Right atrium auricular region (tissue), 2 donors: Measurements from ENCODE around the gene ISY1. TPM values are rescaled to one million over a fixed set of nuclear protein-coding genes. Genes with fewer than 3 reads are reported as not detected.
A peak's percentile ranks its signal among the peaks of the same experiment; 100 is the strongest.

Source experiments
- DNase-seq: peaks from one replicate; pipeline ENCODE4 v3.0.0-alpha.2; 2019; ENCODE audit warnings: low spot score
- H3K27ac ChIP-seq, 2 donors: fragments of 200-600 bp; sonication (generic); 1 replicate in 1 of 2; 2 replicates in 1 of 2; pipeline ENCODE4 v1.5.1; 2016 to 2019
- H3K27me3 ChIP-seq, 2 donors: fragments of 200-600 bp; sonication (generic); one replicate each; pipeline versions ENCODE4 v1.5.1 to v1.6.0; 2017 to 2019
- H3K36me3 ChIP-seq: fragments of 200-600 bp; sonication (generic); one replicate; pipeline ENCODE4 v1.5.1; 2016
- H3K4me1 ChIP-seq, 2 donors: fragments of 200-600 bp; sonication (generic); one replicate each; pipeline versions ENCODE4 v1.5.1 to v1.6.0; 2017 to 2019
- H3K4me3 ChIP-seq, 2 donors: fragments of 200-600 bp; sonication (generic); 1 replicate in 1 of 2; 2 replicates in 1 of 2; pipeline ENCODE4 v1.5.1; 2017 to 2019; ENCODE audit warnings: mild to moderate bottlenecking in 1 of 2, moderate library complexity in 1 of 2
- H3K9me3 ChIP-seq, 2 donors: fragments of 200-600 bp; sonication (generic); one replicate each; pipeline ENCODE4 v1.5.1; 2019
- total RNA-seq, 2 donors: library from RNA; depleted of rRNA; stranded (reverse); fragments of >200 nt; gene quantifications; one replicate each; pipeline ENCODE4 v1.1.0, GENCODE V29; 2016
- TF ChIP-seq, protein P1 (sequence below), 2 donors: fragments of 200-600 bp; sonication (generic); IDR thresholded peaks; one replicate each; pipeline ENCODE4 v1.5.1; 2019; ENCODE audit warnings: antibody characterized with exemption in 2 of 2

The ISY1 gene
- total RNA-seq, 2 donors from 2014 or later: 14.3 to 19.6 TPM

DNA sequence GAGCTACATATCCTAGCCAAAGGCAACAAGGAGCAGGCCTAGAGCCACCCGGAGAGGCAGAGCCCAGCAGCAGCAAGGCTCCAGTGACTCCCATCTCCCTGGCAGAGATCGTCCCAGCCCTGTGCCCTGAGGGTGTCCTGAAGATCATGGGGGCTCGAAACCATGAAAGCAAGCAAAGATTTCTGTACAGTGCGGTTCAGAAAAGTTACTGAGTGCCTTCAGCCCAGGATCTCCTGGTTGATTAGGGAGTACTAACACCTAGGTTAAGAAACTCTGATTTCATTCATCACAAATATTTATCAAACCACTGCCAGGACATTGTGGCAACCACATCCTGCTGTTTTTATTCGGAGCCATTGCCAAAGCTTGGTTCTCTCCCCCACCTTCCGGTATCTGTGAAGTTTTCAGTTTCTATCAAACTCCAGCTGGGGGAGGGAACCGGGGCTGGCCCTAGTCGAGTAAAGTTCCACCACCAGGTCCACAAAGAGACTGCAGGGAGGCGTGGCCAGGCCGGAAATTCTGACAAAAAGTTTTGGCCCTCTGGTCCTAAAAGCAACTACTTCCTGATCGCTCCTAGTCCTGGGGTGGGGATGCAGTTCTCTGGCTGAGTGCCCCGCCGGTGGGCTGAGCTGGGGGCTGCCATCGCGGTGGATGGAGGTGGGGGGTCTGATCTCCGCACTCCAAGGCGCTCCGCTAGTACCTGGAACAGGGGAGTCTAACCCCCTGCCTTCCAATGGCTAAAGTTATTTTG lies 40.4 kb downstream of the ISY1 start:
- TF ChIP-seq, protein P1, sequence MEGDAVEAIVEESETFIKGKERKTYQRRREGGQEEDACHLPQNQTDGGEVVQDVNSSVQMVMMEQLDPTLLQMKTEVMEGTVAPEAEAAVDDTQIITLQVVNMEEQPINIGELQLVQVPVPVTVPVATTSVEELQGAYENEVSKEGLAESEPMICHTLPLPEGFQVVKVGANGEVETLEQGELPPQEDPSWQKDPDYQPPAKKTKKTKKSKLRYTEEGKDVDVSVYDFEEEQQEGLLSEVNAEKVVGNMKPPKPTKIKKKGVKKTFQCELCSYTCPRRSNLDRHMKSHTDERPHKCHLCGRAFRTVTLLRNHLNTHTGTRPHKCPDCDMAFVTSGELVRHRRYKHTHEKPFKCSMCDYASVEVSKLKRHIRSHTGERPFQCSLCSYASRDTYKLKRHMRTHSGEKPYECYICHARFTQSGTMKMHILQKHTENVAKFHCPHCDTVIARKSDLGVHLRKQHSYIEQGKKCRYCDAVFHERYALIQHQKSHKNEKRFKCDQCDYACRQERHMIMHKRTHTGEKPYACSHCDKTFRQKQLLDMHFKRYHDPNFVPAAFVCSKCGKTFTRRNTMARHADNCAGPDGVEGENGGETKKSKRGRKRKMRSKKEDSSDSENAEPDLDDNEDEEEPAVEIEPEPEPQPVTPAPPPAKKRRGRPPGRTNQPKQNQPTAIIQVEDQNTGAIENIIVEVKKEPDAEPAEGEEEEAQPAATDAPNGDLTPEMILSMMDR (IDR thresholded peaks at IDR 0.05): peak in 1 of 2 donors; percentile 34
- peak; percentile 94 for DNase-seq
- no peaks in the 10 kb centered on the region for H3K36me3 ChIP-seq
- peaks cover 0 to 43% of the 10 kb centered on the region in 2 donors for H3K4me1 ChIP-seq
- peak overlapping the region; percentile 93 to 94 for H3K27ac ChIP-seq
- no peaks in the 10 kb centered on the region for H3K9me3 ChIP-seq
- H3K27me3 ChIP-seq: no peaks in the 10 kb centered on the region
- H3K4me3 ChIP-seq: peak overlapping the region; percentile 84 to 85

DNA sequence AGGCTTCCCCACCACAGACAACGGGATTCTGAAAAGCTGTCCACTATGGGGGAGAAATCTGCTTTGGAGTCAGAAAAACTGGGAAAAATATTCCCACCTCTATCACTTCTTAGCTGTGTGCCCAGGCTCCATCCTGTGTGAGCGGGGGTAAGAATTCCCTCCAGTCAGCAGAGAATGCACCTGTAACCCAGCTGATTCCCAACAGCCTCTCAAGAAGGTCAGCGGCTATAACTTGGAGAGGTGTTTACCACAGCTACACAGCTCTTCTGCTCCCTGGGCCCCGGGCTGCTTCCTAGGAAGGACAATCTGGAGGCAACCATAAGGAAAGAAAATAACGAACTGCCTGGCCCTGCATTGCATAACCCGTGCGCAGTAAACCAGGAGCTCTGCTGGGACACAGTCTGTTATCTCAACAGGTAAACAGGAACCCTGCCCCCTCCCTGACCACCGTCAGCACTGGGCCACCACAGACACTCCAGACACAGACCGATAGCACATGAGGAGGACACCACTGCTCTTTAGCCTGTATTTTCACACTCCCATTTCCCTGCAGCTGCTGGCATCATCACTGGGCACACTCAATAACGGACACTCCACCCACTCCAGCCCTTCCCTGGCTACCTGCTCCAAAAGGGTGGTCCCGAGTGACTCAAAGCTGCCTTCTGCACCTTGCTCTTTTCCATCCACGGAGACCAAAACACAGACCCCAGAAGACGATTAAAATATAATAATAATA lies 41.3 kb downstream of the ISY1 start:
- peak overlapping the region; percentile 84 to 85 for H3K4me3 ChIP-seq
- peaks cover 0 to 43% of the 10 kb centered on the region in 2 donors for H3K4me1 ChIP-seq
- H3K27ac ChIP-seq: peak overlapping the region; percentile 93 to 94
- DNase-seq: no peak
- TF ChIP-seq, protein P1 (IDR thresholded peaks at IDR 0.05): no peak
- no peaks in the 10 kb centered on the region for H3K9me3 ChIP-seq
- no peaks in the 10 kb centered on the region for H3K27me3 ChIP-seq
- H3K36me3 ChIP-seq: no peaks in the 10 kb centered on the region

DNA sequence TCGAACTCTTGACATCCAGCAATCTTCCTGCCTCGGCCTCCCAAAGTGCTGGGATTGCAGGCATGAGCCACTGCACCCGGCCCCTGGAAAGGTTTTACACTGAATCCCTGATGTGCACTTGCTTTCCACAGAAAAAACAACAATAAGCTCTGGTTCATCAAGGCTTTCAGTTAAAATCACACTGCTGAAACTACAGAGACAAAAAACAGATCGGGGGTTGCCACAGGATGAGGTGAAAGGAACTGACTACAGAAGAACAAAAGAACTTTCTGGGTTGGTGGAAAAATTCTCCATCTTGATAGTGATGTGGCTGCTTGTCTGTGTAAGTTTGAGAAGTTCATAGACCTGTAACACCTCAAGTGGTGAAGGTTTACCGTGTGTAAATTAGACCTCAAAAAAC lies 42.1 kb downstream of the ISY1 start:
- peaks cover 0 to 43% of the 10 kb centered on the region in 2 donors for H3K4me1 ChIP-seq
- H3K4me3 ChIP-seq: no peak overlapping the region
- no peak overlapping the region for H3K27ac ChIP-seq
- TF ChIP-seq, protein P1 (IDR thresholded peaks at IDR 0.05): no peak
- no peaks in the 10 kb centered on the region for H3K27me3 ChIP-seq
- H3K36me3 ChIP-seq: no peaks in the 10 kb centered on the region
- H3K9me3 ChIP-seq: no peaks in the 10 kb centered on the region
- no peak for DNase-seq

DNA sequence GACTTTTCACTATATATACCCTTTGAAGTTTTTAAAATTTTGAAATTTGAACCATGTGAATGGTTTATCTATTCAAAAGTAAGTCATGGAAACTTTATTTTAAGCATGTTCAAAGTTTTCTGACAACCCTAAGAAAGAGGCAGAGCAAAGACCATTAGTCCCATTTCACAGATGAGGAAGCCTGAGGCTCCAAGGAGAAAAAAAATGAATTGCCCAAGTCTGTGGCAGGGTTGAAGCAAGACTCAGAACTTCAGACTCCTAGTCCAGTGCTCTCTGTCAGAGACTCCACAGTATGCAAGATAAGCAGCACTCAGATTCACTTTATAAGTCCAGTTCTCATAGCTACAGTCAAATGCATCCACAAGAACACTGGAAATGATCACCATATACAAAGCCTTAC lies 43.7 kb downstream of the ISY1 start:
- Histone ChIP-seq H3K27me3 (no peaks in the 10 kb centered on the region), H3K36me3 (peaks cover 7% of the 10 kb centered on the region), H3K27ac (no peak overlapping the region), H3K9me3 (no peaks in the 10 kb centered on the region), H3K4me3 (no peak overlapping the region), H3K4me1 (peaks cover 0 to 43% of the 10 kb centered on the region in 2 donors)
- TF ChIP-seq, protein P1 (IDR thresholded peaks at IDR 0.05): no peak
- DNase-seq: no peak

DNA sequence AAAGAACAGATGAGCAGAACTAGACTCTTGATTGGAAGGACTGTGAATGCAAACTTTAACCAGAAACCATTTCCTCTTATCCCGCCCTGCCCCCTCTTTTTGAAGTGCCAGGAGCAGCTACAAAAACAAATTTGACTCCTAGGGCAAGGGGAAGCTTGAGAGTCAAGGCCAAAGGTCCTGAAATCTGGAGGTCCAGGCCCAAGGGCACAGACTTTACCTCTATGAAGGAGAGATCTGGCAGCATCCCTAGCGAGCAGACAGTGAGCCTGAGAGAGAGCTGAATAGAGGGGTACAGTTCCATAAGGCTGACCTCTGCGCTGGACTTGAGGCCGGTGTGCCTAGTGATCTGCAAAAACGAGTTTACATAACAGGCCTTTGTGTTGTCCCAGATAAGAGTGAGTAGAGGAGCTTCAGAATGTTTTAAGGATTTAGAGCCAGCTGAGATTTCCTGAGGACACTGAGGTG lies 44.3 kb downstream of the ISY1 start:
- DNase-seq: no peak
- H3K9me3 ChIP-seq: no peaks in the 10 kb centered on the region
- H3K27ac ChIP-seq: peak overlapping the region in 1 of 2 donors; percentile 12
- no peaks in the 10 kb centered on the region for H3K27me3 ChIP-seq
- peaks cover 9% of the 10 kb centered on the region for H3K36me3 ChIP-seq
- TF ChIP-seq, protein P1 (IDR thresholded peaks at IDR 0.05): no peak
- H3K4me1 ChIP-seq: peaks cover 0 to 43% of the 10 kb centered on the region in 2 donors
- no peak overlapping the region for H3K4me3 ChIP-seq
